Stimulated activated CD8-positive, alpha-beta memory T cell treated with anti-CD3 and anti-CD28 coated beads, Interleukin-4, amount 100 ng/mL, for 24 hours (primary cell): ENCODE measurements around the gene WDR1.

ENCODE experiments used
- DNase-seq: peaks from one replicate; pipeline ENCODE4 v3.0.0-alpha.2; 2020; ENCODE audit warnings: low read depth

The WDR1 gene

DNA sequence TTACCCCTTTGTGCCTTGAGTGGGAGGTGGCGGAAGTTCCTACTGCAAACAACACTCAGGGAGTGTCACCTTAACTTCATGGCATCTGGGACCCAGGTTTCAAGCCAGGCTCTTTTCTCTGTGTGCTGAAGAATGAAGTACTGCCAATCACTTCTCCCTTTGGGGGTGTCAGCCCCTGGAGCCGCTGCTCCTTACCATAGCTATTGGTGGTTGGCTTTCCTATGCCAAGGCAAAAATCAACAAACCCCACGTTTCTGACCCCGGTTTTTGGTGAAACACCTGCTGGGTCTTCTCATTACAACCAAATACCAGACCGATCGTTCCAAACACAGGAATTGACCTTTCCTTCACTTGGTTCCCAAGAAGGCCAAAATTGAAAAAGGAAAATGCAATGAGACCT, 75.6 kb downstream of the WDR1 start:
- DNase-seq: no peak

DNA sequence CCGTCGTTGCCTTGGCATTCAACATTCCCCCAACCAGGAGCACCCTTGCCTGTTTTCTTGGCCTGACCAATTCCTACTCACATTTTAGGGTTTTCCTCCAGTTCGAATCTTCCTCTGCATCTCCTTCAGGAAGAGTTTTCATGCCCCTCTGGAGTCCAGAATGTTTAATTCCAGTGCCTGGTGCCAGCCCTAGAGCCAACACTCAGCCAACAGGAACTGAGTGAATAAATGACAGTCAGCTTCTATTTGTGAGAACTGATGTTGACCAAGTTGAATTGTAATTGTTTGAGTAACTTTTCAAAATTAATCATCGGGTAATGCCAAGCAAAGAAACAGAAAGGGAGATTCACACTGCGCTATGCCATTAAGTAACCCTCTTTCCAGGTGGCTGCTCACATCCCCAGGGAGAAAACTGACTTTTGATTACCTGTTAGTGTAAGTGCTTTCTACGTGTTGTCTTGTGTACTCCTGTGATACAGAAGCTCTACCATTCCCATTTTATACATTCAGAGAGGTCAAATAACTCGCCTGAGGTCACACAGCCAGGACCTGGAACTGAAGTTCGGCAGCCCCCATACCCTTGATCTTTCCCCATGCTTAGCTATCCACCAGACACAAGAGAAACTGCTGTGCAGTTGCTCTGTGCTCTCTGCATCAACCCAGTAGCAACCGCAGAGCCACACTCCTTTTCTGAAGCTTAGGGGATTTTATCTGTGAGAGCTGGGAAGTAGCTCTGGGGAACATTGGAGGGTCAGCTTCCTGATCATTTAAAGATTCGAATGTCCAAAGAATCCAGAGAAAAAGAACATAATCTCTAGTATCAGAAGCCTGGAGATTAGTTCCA, 76.3 kb downstream of the WDR1 start:
- DNase-seq: no peak

DNA sequence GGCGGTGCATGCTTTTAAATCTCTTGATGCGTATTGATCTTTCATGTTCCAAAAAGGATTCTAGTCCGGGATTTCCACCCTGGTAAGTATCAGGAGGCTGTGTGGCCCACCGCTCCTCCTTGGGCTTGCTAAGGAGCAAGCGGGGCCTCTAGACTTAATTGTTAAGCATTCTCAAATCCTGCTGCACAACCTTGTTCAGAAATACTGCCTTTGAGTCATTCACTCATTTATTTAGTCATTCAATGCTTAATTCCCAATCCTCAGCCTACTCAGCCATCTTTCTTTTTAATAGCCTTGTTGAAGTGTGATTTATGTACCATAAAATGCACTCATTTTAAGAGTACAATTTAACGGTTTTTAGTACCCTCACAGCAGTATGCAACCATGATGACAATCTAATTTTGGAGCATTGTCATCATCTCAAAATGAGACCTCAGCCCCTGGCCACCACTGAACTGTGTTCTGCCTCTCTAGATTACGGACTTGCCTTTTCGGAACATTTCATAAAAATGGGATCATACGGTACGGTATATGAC, 79.7 kb downstream of the WDR1 start:
- DNase-seq: no peak

DNA sequence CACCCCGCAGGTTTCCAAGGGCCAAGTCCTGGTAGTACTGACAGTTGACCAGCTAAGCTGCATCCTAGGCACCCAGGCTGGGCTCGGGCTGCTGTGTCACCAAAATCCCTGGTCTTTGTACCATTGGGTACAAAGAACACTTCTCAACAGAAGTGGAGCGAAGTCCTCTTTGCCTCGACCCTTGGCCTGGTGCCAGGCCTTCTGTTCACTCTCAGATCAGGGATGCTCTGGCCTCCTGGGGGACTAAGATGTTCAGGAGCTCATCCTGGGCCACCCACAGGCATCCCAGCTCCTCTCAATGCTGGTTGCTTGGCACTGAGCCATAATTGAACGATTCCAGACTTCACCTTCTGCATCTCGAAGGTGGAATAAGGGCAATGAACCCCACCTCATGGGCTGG, 81.5 kb downstream of the WDR1 start:
- no peak for DNase-seq

DNA sequence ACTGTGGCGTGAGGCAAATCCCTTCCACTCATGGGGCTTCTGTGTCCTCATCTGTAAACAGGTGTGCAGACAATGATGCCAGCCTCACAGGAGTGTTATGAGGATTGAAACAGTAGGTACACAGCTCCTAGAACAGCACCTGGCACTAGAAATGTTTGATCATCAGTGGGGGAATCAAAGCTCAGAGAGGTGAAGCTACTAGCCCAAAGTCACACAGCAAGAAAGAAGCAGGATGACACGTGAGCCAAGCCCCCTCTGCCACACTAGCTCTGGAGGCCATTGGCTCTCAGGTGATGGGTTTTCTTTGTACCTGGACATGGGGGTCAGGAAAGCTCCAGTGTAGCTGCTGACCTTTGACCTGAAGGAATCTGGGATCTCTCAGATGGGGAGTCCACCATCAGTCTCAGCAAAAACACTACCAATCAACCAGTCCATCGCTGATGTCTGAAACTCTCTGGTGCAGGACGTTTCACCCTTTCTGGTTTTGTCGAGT, 81.9 kb downstream of the WDR1 start:
- no peak for DNase-seq

DNA sequence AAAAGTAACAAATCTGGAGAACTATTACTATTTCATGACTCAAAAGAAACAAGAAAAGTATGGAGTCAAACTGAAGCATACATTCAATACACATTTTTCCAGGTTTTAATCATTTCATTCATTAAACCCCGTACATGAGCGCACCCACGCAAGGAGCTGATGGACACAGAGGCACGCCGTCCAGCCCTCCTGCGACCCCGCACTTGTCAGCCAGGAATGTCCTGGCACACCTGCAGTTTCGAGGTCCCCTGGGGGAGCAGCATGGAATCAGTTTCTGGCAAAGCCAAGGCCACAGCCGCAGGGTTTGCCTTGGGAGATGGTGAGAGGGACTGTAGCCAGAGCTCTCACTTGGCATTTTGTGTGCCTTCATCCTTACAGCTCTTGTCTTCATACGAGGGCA, 82.5 kb downstream of the WDR1 start:
- DNase-seq: no peak

DNA sequence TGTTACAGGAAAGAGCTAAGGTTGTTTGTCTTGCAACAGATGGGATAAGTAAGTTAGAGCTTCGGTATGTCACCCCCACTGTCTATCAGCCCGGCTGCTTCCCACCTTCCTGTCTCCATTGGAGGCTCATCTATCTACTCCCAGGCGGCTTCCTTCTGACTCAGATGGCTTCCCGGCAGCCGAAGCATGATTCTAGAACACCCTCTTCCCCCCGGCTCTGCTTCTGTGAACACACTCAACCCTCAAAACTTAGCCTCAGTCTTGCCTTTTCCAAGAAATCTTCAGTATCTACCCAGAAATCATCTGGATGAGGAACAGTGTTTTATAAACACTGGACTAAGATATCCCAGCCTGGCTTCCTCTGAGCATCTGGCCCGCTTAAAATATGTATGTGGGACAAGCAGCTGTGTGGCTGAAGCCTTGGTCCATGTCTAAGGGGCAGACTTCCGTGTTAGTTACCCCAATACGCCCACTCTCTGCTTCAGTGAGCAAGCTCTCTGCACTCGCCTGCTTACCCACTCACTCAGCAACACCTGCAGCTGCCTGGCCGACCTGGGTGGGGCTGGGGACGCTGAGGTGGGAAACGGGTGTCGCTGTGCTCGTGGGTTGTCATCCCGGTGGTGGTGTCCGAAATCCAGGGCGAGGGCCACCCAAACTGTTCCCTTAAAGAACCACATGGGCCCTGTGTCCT, 83.3 kb downstream of the WDR1 start:
- DNase-seq: no peak

DNA sequence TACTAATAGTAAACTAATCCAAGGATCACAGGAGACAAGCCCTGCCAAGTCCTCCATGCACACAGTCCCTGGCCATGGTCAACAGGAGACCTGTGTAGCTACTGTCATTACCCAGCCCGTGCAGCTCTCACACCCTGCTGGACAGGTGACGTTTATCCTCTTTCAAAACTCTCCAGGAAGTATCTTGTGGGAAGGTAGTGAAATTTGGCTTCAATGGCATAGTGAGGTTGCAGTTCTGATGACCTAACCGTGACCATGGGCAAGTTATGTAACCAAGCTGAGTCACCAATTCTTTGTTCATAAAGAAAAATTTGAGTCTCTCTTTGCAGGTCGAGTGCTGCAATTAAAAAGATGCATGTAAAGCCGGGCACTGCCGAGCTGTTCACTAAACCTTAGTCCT, 84.0 kb downstream of the WDR1 start:
- DNase-seq: no peak

DNA sequence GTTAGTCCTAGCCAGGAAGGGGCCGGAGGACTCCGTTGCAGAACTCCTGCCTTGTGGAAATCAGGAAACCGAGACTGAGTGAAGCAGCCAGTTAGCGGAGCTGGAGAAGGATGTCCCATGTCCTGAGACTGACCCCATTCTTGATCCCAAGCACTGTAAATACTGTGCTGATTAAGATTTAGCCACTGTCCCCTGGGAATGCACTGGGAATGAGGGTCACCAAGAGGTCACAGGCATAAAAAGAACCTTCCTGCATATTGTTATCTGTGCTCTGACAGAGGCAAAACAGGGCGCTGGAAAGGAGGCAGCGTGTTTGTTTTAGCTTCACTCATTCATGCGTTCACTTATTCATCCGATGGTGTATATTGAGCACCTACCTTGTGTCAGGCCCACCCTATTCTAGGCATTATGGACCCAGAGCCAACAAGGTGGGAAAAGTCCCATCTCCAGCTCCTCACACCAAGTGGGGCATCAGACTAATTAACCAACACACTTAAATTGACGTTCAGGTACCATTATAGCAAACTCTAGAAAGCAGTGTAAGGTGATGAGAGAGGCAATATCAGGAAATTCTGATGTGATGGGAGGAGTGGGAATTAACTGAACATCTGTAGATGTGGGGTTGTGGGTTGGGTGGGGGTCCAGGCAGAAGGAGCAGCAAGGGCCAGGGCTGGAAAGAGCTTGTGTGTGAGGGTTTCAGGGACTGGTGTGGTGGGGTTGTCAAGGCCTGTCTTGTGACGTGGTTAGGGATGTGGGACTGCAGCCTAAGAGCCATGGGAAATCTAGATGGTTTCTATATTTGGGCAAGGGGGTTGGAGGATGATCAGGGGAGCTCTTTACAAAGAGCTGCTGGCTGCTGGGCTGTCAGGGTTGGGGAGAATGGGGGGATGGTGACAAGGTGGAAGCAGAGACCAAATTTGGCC, 84.7 kb downstream of the WDR1 start:
- no peak for DNase-seq

DNA sequence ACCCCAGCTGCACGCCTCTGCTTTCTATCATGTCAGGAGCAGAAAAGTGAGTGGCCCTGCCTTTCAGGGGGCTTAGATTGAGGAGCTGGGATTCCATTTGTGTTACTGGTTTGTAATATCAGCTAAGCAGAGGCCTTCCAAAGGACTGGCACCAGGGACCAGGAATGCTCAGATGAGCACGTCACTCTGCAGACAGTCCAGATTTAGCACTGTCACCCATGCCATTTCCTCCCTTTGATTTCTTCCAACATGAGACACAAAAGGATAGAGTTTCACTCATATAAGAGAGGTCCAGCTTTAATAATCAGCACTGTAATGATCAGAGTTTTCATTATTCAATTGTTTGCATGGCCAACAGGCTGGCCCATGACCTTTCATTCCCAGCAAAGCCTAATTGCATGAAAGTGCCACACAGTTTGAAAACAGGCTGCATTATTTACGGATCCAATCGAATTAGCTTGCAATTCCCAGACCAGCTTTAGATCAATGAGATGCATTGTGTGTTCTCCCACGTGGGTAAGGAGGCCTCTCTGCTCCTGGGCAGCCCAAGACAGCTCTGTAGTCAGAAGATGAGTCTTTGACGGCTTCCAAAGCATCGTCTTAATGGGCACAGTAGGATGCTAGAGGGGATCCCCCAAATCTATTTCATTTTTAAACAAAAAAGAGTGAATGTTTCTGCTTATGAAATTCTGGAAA, 85.5 kb downstream of the WDR1 start:
- no peak for DNase-seq

DNA sequence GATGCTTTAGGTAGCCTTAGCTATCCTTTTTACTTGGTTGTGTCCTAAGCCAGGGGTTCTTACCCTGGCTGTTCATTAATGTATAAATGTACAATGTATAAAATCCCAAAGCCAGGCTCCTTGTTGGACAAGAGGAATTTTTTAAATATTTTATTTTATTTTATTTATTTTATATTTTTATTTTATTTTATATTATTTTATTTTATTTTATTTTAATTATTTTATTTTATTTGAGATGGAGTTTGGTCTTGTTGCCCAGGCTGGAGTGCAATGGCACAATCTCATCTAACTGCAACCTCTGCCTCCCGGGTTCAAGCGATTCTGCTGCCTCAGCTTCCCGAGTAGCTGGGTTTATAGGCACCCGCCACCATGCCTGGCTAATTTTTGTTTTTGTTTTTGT, 87.2 kb downstream of the WDR1 start:
- DNase-seq: no peak

DNA sequence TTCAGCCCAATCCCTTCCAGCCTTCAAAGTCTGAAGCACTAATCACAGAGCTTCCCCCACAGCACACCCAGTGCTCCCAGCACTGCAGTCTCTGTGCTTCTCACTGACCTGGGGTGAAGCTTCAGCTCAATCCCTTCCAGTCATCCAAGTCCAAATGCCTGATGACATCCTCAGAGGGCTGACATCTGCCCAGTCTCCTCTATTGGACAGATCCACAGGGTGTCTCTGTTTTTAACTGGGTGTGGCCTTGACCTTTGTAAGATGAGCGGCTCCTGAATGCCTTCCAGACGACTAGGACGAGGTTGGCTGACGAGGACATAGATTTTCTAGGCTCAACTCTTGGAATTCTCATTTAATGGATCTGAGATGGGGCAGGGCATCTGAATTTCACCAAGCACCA, 87.7 kb downstream of the WDR1 start:
- DNase-seq: no peak

DNA sequence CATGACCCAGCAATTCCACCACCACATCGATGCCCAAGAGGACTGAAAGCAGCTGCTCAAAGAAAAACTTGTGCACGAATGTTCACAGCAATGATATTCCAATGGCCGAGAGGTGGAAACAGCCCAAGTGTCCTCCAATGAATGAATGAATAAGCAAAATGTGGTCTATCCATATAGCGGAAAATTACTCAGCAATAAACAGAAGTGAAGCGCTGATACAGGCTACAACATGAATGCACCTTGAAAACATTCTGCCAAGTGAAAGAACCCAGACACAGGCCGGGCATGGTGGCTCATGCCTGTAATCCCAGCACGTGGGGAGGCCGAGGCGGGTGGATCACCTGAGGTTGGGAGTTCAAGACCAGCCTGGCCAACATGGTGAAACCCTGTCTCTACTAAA, 90.1 kb downstream of the WDR1 start:
- no peak for DNase-seq

DNA sequence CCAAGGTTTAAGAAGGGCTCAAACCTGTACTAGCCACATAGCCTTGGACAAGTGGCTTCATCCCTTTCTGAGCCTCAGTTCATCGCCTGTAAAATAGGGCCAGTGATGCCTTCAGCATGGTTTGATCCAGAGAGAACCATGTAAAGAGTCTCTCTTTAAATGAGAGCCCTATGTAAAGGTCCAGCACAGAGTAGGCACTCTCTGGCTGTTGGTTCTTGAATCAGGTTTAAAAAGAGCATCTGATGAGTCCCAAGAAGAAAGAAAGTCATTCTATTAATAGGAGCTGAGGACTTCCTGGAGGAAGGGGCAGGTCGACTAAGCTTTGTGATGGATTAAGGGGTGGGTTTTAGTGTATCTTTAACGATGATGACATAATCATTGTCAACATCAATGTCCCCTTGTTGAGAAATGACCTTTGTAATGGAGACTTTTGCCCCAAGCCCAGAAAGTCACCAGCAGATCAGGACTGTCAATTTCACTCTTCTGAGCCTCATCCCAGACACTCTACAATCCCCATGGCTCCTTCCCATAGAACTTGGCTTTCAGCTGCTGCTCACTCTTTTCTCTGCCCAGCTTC, 91.3 kb downstream of the WDR1 start:
- DNase-seq: no peak
